ENCODE measurements around the gene TMOD2. TPM values are rescaled to one million over a fixed set of nuclear protein-coding genes. Genes with fewer than 3 reads are reported as not detected.

The TMOD2 gene
- total RNA-seq (2013): 22.9 TPM
- 10 to 100 TPM in 1 of 3 donors, 1 to 10 TPM in 2; 5.8 to 12.7 (median 6.2) TPM for polyA plus RNA-seq
- 5.3 and 7.3 TPM in 2 replicates for polyA minus RNA-seq
- total RNA-seq: 5.6 to 52.4 (median 30.0) reads per million in 11 experiments

GRCh38 chr15:51750792-51751696 is at the start of gene TMOD2:
Gene TMOD2 (plus strand): TSS chr15:51751597. CDS start chr15:51766442, 14,845 bp downstream.
- Histone ChIP-seq H3K79me2 (ENCODE audit: insufficient read depth, low read length) (peaks cover 33% of the 10 kb centered on the region), H3K9ac (ENCODE audit: insufficient read depth, low read length, poor library complexity, severe bottlenecking) (peak within 1 kb of the TSS; percentile 54), H3K36me3 (replicated peaks in 1 of 2; ENCODE audit: control insufficient read depth in 1 of 2, insufficient read depth in 2 of 2, low read length in 2 of 2) (no peaks in the 10 kb centered on the region), H3K4me2 (replicated peaks; ENCODE audit: extremely low read depth, low read length, poor library complexity, severe bottlenecking) (peak within 1 kb of the TSS; percentile 89), H3K9me3 (replicated peaks in 1 of 2; ENCODE audit: control insufficient read depth in 1 of 2, insufficient read depth in 1 of 2, low read length in 2 of 2) (no peaks in the 10 kb centered on the region), H4K20me1 (ENCODE audit: insufficient read depth, low read length) (peaks cover 32% of the 10 kb centered on the region), H3K27me3 (ENCODE audit: control insufficient read depth in 2 of 2, insufficient read depth in 2 of 2, low read length in 2 of 2) (peaks cover 12 to 15% of the 10 kb centered on the region in 2 donors), H3K4me3 (replicated peaks in 1 of 3; ENCODE audit: low read depth in 2 of 3, low read length in 3 of 3) (peak within 1 kb of the TSS; percentile 61 to 84 (median 72)), H3K27ac (ENCODE audit: low read depth in 1 of 2, low read length in 2 of 2) (peak within 1 kb of the TSS; percentile 23 to 68), H3K4me1 (ENCODE audit: control insufficient read depth in 1 of 2, insufficient read depth in 2 of 2, low read length in 2 of 2) (peaks cover 46 to 48% of the 10 kb centered on the region in 2 donors), H2AFZ (ENCODE audit: insufficient read depth, low read depth, low read length, poor library complexity, severe bottlenecking) (peak within 1 kb of the TSS; percentile 80)
- H3K4me3 Mint-ChIP-seq: peak within 1 kb of the TSS; percentile 95 to 98
- H3K27ac Mint-ChIP-seq: peak within 1 kb of the TSS in 6 of 7 donors; percentile 31 to 90 (median 84)
- TF ChIP-seq CTCF (IDR thresholded peaks at IDR 0.05): no peak
- intact Hi-C loops (cut with micrococcal nuclease): no loop called here
- 12% methylated on average over 64 of the region's 65 CpGs for WGBS (ENCODE audit: insufficient coverage)
- H3K9me3 Mint-ChIP-seq: peaks cover 0 to 4% (median 0%) of the 10 kb centered on the region in 7 donors
- peak in 1 of 3 donors; percentile 22 for DNase-seq
- H3K4me1 Mint-ChIP-seq: peaks cover 49% of the 10 kb centered on the region
- H3K36me3 Mint-ChIP-seq: no peaks in the 10 kb centered on the region
- peaks cover 16 to 17% (median 16%) of the 10 kb centered on the region in 3 donors for H3K27me3 Mint-ChIP-seq (ENCODE audit: low read depth in 3 of 3)

- Mint-ChIP-seq H3K4me1 (no peaks in the 10 kb centered on the region), H3K4me3 (no peak overlapping the region), H3K27me3 (ENCODE audit: low read depth in 3 of 3) (peaks cover 5 to 11% (median 8%) of the 10 kb centered on the region in 3 donors), H3K9me3 (peaks cover 0 to 2% (median 0%) of the 10 kb centered on the region in 7 donors), H3K27ac (no peak overlapping the region), H3K36me3 (no peaks in the 10 kb centered on the region)
- Histone ChIP-seq H2AFZ (ENCODE audit: insufficient read depth, low read depth, low read length, poor library complexity, severe bottlenecking) (no peak overlapping the region), H3K9me3 (replicated peaks in 1 of 2; ENCODE audit: control insufficient read depth in 1 of 2, insufficient read depth in 1 of 2, low read length in 2 of 2) (no peaks in the 10 kb centered on the region), H3K79me2 (ENCODE audit: insufficient read depth, low read length) (no peaks in the 10 kb centered on the region), H3K4me2 (replicated peaks; ENCODE audit: extremely low read depth, low read length, poor library complexity, severe bottlenecking) (no peak overlapping the region), H3K36me3 (replicated peaks in 1 of 2; ENCODE audit: control insufficient read depth in 1 of 2, insufficient read depth in 2 of 2, low read length in 2 of 2) (no peaks in the 10 kb centered on the region), H4K20me1 (ENCODE audit: insufficient read depth, low read length) (no peaks in the 10 kb centered on the region), H3K27me3 (ENCODE audit: control insufficient read depth in 2 of 2, insufficient read depth in 2 of 2, low read length in 2 of 2) (peaks cover 3 to 6% of the 10 kb centered on the region in 2 donors), H3K9ac (ENCODE audit: insufficient read depth, low read length, poor library complexity, severe bottlenecking) (no peak overlapping the region), H3K4me3 (replicated peaks in 1 of 3; ENCODE audit: low read depth in 2 of 3, low read length in 3 of 3) (no peak overlapping the region), H3K4me1 (ENCODE audit: control insufficient read depth in 1 of 2, insufficient read depth in 2 of 2, low read length in 2 of 2) (no peaks in the 10 kb centered on the region), H3K27ac (ENCODE audit: low read depth in 1 of 2, low read length in 2 of 2) (no peak overlapping the region)
- intact Hi-C loops (cut with micrococcal nuclease): no loop called here
- no peak for DNase-seq
- TF ChIP-seq CTCF (IDR thresholded peaks at IDR 0.05): no peak
- WGBS (ENCODE audit: insufficient coverage): no CpG with 5 or more reads among the region's 1 CpG
These were observed 48.7 kb upstream of the TMOD2 start for GRCh38 chr15:51702710-51703109.

Data from CD14-positive monocyte (primary cell).